GM10248 (cell line): ENCODE data around the gene AKR7A3.
"Not testable (repeated sequence)": the region's sequence is repeated elsewhere in the genome, so short reads cannot be mapped to it uniquely, and the experiment has no call there.

ENCODE experiments used
- CTCF ChIA-PET: fragments of 300-600 bp; sonication (Branson Sonifier 250); formaldehyde crosslinking; extraction: SDS; loops from one replicate; lab custom pipeline; 2021; ENCODE audit warnings: antibody characterized with exemption; lab: Yijun Ruan, JAX
- POLR2A ChIA-PET: fragments of 350-650 bp; sonication (Branson Sonifier 250); formaldehyde crosslinking; extraction: SDS; loops from one replicate; lab custom pipeline; 2020; ENCODE audit warnings: antibody characterized with exemption; lab: Yijun Ruan, JAX
- DNase-seq: peaks from one replicate; pipeline ENCODE4 v3.0.0; 2012; ENCODE audit errors: extremely low spot score
- CTCF ChIP-seq: IDR thresholded peaks from 2 replicates; pipeline ENCODE4 v1.5.1; 2012; ENCODE audit warnings: mild to moderate bottlenecking, low read depth; ENCODE audit errors: extremely low read depth, missing control alignments, control extremely low read depth

AKR7A3 gene

GRCh38 chr1:19268445-19268844 is 20.1 kb downstream of the AKR7A3 start:
- POLR2A ChIA-PET = no interaction called here
- TF ChIP-seq CTCF = no peak
- no peak for DNase-seq
- CTCF ChIA-PET = interaction anchor here (0.9 kb wide), 1 partner anchor 383 kb away, joined by 3 read pairs; no protein-coding TSS in a partner anchor

GRCh38 chr1:19262744-19263143 is 25.8 kb downstream of the AKR7A3 start:
- no peak for TF ChIP-seq CTCF
- CTCF ChIA-PET = interaction anchor here (1.3 kb wide), 1 partner anchor 348 kb away, joined by 3 read pairs; no protein-coding TSS in a partner anchor
- POLR2A ChIA-PET = no interaction called here
- no peak for DNase-seq

- no peak for TF ChIP-seq CTCF
- no peak for DNase-seq
- ChIA-PET CTCF (interaction anchor here (1.4 to 1.7 kb wide), 2 partner anchors 11 to 389 kb away, joined by 4 to 5 read pairs; partner anchors contain the start of genes EMC1 and MRTO4), POLR2A (no interaction called here)
Measured at GRCh38 chr1:19262047-19262446, 26.5 kb downstream of the AKR7A3 start.

GRCh38 chr1:19260211-19261138 is 28.1 kb downstream of the AKR7A3 start:
- DNase-seq = no peak
- ChIA-PET CTCF (interaction anchor here (1.4 to 1.7 kb wide), 2 partner anchors 9 to 391 kb away, joined by 4 to 5 read pairs; partner anchors contain the start of genes EMC1 and MRTO4), POLR2A (no interaction called here)
- no peak for TF ChIP-seq CTCF

GRCh38 chr1:19258353-19258752 is 30.2 kb downstream of the AKR7A3 start:
- no peak for DNase-seq
- CTCF ChIA-PET = interaction anchor here (1.3 to 1.6 kb wide), 2 partner anchors 11 to 16 kb away, joined by 3 read pairs; no protein-coding TSS in a partner anchor
- POLR2A ChIA-PET = no interaction called here
- no peak for TF ChIP-seq CTCF

DNA sequence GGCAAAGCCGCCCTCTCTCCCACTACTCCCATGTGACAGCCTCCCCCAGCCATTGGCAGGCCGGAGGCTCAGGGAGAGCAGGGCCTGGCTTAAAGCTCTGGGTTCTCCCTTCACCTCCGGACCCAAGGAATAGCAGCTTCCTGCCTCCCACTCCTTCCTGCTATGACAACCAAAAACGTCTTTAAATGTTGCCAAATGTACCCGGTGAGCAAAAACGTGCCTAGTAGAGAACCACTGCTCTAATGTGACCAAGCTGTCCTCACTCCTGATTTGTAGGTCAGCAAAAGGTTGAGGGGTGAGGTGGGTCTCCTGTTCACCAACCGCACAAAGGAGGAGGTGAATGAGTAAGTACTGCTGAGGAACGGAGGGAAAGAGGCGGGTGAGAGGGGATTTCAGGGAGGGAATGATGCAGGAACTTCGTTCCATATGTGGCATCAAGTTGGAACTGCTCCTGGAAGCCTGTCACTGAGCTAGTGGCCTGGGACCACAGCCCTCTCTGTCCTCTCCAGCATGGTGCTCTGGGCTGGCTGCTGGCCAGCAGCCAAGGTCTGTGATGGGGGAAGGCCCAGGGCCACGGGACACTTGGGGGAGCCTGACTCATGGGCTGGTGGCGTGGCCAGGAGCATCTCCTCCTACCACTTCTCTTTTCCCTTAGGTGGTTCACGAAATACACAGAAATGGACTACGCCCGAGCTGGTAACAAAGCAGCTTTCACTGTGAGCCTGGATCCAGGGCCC is 31.2 kb downstream of the AKR7A3 start:
- no peak for TF ChIP-seq CTCF
- POLR2A ChIA-PET = interaction anchor here (1.2 kb wide), 1 partner anchor 31 kb away, joined by 3 read pairs; the partner anchor contains the start of gene AKR7A3
- DNase-seq = peak; percentile 18
- CTCF ChIA-PET = interaction anchor here (0.9 to 1.6 kb wide), 4 partner anchors 10 to 17 kb away, joined by 3 read pairs; no protein-coding TSS in a partner anchor

GRCh38 chr1:19256301-19256700 is 32.3 kb downstream of the AKR7A3 start:
- POLR2A ChIA-PET, DNase-seq: not testable (repeated sequence)
- CTCF ChIA-PET = interaction anchor here (0.9 to 1.4 kb wide), 3 partner anchors 9 to 406 kb away, joined by 3 read pairs; no protein-coding TSS in a partner anchor
